Body of pancreas (tissue), 4 donors: ENCODE data around the gene UAP1L1.

ENCODE experiments used
- CTCF ChIP-seq, 7 experiments: fragments of 450-650 bp in 4 of 7; fragments of 200-600 bp in 3 of 7; sonication (generic) in 3 of 7; IDR thresholded peaks; one replicate each; pipeline ENCODE4 v1.5.1; 2016 to 2019; ENCODE audit warnings: antibody characterized with exemption in 7 of 7
- POLR2A ChIP-seq, 3 donors: fragments of 450-650 bp; IDR thresholded peaks; one replicate each; pipeline ENCODE4 v1.6.1; 2016; ENCODE audit warnings: antibody characterized with exemption in 3 of 3, mild to moderate bottlenecking in 2 of 3

- TF ChIP-seq CTCF (IDR thresholded peaks at IDR 0.05): no peak
- TF ChIP-seq POLR2A (IDR thresholded peaks at IDR 0.05): no peak
Measured at GRCh38 chr9:137099231-137099630, 21.9 kb downstream of the UAP1L1 start.
